ENCODE results near the gene ZBTB3.
"Not testable (repeated sequence)": the region's sequence is repeated elsewhere in the genome, so short reads cannot be mapped to it uniquely, and the experiment has no call there.

ZBTB3 gene

DNA sequence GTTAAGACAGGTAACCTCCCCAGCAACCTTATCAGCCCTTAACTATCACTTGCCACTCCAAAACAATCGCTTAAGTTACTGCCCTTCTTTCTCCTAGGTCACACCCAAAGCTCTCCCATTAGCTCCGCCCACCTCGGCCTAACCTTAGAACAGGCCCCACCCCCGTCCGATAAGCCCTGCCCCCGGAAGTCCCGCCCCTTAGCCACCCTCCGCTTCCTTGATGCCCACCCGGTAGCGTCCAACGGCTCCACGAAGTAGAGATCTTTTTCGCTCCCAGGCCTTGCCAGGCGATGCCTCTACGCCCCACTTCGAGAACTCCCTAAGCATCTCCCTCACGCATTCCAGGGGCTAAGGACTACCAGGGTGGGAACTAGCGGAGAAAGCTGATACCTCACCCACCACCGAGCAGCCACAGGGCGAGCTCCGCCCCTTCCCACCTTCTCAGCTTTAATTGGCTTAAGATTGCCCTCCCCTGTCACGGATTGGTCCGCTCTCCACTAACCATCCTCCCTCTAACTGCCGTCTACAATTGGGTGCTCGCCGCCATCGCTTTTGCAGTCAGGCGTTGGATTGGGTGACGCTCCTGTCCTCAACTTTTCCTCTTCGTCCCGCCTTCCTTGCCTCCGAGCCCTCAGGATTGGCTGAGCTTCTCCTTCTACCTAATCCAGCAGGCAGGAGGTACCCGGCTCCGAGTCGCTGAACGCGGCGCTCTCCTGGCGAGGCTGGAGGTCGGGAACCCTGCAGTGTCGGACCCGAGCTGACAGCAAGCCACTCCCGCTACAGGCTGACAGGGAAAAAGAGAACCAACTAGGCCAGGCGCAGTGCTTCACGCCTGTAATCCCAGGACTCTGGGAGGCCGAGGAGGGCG, at the start of gene ZBTB3:
Gene ZBTB3 (minus strand): TSS at position 425 of the 868 bp plus-strand sequence. CDS start 496 bp downstream, outside the sequence.
- DNase-seq (ENCODE audit: low read depth, low spot score) = peak; percentile 91

DNA sequence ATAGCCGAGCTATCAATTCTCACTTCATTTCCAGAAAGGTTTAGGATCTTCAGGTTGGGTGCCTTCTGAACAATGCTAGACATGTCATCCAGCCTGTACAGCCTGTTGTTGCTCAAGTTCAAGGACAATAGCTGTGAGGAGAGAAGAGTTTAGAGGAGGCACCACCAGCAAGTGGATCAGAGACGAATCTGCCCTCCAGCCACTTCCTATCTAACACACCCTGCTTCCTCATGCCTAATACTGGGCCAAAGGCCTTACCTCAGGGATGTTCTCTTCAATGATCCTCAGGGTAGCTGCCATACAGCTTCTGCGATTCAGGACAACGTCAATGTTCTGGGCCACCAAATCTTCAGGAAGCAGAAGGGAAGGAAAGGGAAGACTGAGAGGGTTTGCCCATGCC, 47.1 kb upstream of the ZBTB3 start:
- DNase-seq (ENCODE audit: low read depth, low spot score) = no peak

DNA sequence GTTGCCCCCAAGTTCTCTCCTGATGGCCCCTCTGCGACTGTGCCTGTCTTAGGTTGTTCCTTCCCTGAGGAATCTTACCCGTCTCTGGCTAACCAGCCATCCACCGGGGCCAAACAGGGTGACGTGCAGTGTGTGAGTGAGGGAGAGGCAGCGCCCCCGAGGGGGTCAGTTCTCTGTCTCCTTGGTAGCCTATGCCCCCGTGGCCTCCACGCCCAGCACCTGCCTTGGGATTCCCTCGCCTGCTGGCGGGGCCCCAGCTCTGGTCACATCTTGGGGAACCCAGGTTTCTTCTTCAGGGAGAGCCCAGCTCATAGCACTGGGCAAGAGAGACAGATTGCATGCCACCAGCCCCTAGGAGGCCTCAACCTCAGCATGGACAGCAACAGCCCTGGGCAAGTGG, 45.5 kb upstream of the ZBTB3 start:
- DNase-seq (ENCODE audit: low read depth, low spot score) = no peak

DNA sequence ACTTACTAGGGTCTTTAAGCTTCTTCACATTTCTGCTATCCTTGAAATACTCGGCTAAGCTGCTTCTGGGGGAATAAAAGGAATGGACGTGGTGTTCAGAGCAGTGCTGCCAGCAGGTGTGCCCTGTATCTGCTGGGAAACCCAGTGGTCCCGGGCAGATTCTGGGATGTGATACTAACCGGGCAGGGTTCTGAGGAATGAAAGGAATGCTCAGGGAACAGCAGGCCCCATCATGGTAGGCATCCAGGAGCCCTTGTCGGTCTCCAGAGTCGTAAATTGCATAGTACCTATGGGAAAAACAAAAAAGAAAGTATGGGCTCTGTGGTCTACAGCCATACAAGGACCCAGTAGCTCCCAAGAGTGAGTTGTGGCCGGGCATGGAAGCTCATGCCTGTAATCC, 42.3 kb upstream of the ZBTB3 start:
- DNase-seq (ENCODE audit: low read depth, low spot score) = no peak

DNA sequence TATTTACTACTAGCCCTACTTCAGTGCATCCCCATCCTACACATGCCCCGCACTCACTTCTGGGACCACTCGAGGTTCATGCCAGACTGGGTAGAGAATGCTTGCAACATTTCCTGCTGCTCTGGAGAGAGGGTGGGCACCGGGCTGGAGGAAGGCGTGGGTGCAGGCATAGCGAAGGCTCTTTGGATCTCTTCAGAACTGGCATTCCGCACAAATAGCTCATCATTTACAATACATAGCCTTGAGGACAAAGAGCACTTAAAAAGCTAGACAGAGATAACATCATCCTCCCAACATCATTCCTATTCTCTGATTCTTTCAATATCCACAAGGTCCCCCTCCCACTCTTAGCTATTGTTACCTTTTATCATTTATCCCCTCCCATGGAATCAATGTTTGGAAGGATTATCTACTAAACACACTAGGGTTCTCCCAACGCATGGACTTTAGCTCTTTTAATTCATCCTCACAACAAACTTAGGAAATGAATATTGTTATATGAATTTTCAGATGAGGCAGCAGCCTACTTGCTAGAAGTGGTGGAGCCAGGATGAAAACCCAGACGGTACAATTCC, 40.3 kb upstream of the ZBTB3 start:
- no peak for DNase-seq (ENCODE audit: low read depth, low spot score)

DNA sequence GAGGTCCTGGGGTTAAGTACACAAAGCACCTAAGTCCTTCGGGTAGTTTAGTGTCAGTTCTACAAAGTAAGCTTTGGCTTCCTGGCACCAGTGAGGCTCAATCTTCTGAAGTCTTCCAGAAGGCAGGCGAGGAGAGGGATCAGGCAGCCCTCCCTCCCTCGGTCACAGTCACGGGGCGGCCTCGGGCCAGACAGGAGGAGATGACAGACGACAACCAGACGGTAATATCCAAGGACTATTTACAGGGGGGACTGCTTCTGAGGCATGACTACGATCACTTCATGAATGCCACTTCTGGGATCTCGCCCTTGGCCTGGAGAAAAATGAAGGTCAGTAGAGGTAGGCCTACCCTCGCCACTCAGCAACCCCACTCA, 38.2 kb upstream of the ZBTB3 start:
- DNase-seq (ENCODE audit: low read depth, low spot score) = no peak

DNA sequence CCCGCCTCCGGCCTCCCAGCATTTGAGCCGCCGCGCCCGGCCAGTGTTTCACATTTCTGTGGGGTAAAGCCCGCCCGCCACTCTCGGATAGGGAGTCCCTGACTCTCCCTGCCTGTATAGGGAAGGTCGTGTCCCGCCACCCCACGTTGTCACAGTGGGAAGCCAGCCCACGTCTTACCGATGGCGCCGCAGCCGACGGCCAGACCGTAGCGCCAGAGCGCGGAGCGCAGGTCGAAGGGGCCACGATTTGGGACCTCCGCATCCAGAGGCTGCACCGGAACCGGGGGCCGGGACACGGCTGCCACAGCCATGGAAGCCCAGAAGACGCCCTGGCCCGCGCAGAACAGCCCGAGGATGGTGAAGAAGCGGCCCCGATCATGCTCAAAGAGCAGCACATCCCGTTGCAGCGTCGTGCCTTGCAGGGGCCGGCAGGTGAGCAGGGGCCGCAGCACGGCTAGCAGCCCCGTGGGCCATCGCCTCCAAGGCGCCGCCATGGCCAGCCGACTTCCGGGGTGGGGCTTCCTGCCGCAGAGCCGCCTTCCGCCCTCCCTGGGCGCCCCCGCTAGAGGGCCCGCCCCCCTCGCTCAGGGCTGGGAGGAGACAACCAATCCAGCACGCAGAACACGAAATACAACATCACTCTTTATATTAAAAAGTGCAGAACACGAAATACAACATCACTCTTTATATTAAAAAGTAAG, 37.7 kb upstream of the ZBTB3 start, which contains the start of gene TMEM223:
Gene TMEM223 (minus strand): TSS at position 506 of the 701 bp plus-strand sequence. CDS start 12 bp downstream, at position 494.
- DNase-seq (ENCODE audit: low read depth, low spot score) = peak; percentile 83

DNA sequence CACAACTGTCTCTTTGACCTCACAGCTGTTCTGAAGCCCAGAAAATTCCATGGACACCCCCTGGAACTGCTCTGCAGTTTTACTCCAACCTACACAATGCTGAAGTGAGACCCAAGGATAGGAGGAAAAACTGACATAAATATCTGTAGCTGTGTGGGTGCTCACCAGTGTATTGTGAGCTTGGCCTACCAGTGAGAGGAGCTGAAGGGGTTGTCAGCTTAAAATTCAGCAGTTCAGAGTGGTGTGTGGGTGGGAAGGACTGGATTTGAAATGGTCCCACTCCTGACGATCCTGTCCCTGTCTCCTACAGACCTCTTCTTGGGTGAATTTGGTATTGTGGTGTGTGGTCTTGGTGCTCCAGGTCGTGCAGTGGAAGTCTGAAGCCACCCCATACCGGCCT, 35.6 kb upstream of the ZBTB3 start:
- no peak for DNase-seq (ENCODE audit: low read depth, low spot score)

DNA sequence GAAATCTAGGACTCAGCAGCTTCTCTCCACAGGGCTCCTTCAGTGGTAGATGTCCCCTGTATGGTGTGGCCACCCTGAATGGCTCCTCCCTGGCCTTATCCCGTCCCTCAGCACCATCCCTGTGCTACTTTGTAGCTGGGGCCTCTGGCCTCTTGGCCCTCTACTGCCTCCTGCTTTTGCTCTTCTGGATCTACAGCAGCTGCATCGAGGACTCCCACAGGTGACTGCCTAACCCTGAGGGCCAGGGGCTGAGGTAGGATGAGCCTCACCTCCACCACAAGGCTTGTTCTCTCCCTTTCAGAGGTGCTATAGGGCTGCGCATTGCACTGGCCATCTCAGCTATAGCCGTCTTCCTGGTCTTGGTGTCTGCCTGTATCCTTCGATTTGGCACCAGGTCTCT, 35.0 kb upstream of the ZBTB3 start:
- DNase-seq (ENCODE audit: low read depth, low spot score) = no peak

DNA sequence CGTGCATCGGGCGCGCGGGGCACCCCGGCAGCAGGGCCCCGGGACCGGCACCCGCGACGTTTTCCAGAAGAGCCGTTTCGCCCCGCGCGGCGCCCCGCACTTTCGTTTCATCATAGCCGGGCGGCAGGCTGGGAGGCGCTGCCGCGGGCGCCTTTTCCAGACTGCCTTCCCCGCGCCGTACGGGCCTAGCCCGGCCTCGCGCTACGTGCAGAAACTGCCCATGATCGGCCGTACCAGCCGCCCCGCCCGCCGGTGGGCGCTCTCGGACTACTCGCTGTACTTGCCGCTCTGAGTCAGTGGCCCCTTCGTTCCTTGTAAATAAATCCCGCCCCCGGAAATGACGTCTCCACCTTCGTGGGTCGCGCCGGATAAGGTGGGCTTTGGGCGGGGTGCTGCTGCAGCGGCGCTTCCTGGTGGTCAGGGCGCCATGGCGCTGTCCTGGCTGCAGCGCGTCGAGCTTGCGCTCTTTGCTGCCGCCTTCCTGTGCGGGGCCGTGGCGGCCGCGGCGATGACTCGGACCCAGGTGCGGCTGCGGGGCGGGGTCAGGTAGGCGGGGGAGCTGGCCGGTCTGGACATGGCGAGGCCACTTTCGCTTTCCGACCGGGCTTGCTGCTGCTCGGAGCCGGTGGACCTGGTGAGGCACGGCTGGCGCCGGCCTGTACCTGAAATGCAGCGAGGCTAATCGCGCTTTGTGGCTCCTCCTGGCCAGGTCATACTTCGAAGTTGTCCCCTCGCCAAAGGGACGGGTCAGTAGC, 33.2 kb upstream of the ZBTB3 start, which contains the start of gene TMEM179B:
Gene TMEM179B (plus strand): TSS at position 398 of the 755 bp plus-strand sequence. CDS start 30 bp downstream, at position 428.
- peak; percentile 96 for DNase-seq (ENCODE audit: low read depth, low spot score)

DNA sequence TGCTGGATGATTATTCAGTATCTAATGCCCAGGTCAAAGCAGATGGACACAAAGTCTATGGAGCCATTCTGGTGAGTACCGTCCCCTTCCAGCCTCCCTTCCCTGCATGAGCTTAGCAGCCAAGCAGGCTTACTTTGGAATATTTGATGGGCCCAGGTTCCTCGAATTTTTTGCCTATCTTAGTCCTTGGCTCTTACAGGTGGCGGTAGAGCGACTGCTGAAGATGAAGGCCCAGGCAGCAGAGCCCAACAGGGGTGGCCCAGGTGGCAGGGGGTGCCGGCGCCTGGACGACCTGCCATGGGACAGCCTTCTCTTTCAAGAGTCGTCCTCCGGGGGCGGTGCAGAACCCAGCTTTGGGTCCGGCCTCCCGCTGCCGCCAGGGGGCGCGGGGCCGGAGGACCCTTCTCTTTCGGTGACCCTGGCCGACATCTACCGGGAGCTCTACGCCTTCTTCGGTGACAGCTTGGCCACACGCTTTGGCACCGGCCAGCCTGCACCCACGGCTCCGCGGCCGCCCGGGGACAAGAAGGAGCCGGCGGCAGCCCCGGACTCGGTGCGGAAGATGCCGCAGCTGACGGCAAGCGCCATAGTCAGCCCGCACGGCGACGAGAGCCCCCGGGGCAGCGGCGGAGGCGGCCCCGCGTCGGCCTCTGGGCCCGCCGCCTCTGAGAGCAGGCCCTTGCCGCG, 32.5 kb upstream of the ZBTB3 start:
- peak; percentile 80 for DNase-seq (ENCODE audit: low read depth, low spot score)

DNA sequence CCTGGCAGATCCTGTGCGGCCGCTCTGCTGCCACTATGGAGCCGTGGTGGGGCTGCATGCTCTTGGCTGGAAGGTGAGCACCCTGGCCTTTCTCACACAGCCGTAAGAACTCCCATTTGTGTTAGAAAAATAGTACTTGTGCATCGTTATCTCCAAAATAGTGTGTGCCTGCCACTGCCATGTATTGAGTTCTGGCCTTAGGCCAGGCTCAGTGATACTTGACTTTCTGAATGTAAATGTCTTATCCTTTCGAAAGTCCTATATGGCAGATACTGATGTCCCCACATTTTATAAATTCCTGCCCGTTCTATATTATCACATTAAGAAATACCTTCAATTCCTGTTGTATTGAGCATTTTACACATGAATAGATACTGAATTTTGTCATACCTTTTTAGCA, 28.8 kb upstream of the ZBTB3 start:
- no peak for DNase-seq (ENCODE audit: low read depth, low spot score)

DNA sequence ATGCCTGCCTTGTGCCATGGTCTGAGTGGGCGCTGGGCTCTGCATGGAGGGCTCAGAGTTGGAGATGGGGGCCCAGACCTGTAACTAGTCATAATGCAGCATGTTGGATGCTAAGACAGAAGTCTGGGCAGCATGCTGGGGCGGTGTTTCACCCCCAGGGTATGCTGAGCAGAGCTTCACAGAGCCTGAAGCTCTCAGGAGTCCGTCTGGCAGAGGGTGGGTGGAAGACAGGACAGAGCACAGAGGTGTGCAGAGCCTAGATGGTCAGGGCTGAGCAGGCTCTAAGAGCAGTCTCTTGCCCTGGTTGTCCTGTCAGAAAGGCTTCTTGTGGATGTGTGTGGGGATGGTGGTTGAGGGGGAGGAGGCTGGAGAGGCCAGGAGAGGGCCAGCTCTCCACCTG, 24.5 kb upstream of the ZBTB3 start:
- DNase-seq (ENCODE audit: low read depth, low spot score) = no peak

DNA sequence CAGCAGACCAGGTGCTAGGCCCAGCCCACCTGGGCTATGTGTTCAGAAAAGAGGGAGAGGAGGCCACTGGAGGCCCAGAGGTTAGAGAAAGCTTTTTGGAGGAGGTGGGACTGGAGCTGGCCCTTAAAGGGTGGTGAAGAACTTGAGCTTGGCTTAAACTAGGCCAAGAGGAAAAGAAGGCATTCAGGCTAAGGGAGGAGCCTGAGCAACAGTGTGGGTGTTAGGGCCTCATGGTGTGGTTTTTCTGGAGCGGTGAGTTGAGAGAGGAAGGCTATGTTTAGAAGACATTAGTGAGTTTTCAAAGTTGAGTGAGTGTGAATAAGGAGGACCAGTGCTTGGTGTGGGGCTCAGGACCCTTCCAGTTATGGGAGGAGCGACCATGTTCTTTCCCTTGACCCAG, 23.4 kb upstream of the ZBTB3 start:
- DNase-seq (ENCODE audit: low read depth, low spot score) = no peak

DNA sequence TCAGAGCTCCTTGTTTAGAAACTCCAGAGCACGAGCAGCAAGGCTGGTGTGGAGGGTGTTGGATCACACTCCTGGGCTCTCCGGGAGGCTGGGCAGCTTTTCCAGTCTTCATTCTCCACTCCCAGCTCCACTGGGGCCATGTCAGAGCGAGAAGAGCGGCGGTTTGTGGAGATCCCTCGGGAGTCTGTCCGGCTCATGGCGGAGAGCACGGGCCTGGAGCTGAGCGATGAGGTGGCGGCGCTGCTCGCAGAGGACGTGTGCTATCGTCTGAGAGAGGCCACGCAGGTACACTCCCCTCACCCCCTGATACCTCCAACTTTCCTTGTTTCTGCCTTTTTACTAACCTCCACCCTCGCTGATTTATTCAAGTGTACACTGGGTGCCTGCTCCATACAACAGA, 21.7 kb upstream of the ZBTB3 start:
- no peak for DNase-seq (ENCODE audit: low read depth, low spot score)

DNA sequence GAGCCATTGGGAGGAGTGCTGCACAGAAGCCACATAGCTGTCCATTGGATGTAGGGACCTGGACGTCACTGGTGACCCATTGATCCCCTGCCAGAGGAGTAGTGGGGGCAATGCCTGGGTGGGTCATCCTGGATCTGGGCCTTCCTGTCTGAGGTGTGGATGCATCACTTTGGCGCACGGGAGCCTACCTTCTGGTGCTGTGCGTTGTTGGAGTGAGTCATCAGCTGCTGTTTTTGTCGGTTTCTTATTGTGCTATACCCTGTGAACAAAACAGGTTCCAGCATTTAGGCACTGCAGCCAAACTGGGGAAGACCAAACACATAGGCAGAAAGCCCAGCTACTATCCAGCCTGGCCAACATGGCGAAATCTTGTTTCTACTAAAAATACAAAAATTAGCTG, 20.4 kb upstream of the ZBTB3 start:
- DNase-seq (ENCODE audit: low read depth, low spot score) = no peak

DNA sequence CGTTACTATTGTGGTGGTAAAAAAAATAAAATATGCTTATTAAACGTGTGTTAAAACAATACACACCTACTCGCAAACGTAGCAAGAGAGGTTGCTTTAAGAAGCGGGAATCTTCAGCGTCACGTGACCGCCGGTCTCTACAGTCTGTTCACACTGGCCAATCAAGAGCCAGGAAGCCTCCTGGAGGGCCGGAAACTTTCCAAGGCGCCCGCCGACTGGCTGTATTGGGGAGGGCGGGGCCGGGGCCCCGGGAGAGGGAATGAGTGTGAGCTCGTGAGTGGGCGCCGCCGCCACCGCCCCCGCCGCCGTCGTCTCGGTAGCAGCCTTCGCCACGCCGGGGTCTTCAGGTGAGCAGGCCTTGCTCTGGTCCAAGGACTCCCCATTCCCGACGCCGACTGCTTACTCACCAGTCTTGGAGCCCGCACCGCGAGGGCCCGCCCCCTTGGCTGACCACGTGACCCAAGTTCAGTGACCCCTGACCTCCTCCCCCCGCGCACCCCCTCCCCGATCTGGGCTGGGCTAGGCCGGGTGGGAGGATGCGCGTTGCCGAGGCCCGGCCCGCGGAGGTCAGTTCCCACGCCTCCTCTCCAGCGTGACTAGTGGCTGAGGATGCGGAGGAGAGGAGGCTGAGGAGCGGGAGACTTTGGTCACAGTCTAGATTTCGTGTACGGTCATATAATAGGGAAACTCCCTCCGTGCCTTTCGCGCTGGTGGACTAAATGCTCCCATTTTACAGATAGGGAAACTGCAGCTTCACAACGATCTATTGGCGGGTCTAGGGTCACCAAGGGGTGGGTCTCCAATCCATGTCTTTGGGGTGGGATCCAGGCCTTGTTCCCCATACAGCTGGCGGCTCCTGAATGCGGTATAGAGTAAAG, 17.4 kb upstream of the ZBTB3 start, which contains the start of gene TAF6L:
Gene TAF6L (plus strand): TSS at position 253 of the 878 bp plus-strand sequence. CDS start 4,388 bp downstream, outside the sequence.
- DNase-seq (ENCODE audit: low read depth, low spot score) = peak; percentile 79

DNA sequence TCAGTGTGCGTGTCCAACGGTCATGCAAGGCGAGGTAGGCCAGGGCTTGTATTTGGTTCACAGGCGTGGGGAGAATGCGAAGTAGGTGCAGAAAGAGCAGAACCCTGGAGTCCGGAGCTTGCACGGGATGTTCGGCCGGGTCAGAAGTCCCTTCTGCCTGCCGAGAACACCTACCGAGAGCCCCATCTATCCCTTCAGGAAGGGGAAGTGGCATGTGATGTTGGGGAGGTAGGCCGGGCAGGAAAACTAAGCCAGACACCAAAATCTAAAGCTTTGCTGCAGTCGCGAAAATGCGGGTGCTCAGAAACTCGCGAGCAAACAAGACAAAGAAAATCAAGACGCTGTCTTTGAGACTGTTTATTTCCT, 16.8 kb upstream of the ZBTB3 start:
- DNase-seq (ENCODE audit: low read depth, low spot score) = no peak

DNA sequence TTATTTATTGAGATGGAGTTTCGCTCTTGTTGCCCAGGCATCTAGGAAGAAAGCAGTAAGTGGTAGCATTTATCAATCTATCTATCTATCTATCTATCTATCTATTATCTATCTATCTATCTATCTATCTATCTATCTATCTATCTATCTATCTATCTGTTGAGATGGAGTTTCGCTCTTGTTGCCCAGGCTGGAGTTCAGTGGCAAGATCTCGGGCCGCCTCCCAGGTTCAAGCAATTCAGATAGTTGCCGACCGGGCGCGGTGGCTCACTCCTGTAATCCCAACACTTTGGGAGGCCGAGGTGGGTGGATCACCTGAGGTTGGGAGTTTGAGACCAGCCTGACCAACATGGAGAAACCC, 6.9 kb upstream of the ZBTB3 start:
- DNase-seq (ENCODE audit: low read depth, low spot score) = not testable (repeated sequence)
